Measurements from ENCODE around the gene KMO. TPM values are rescaled to one million over a fixed set of nuclear protein-coding genes. Genes with fewer than 3 reads are reported as not detected.

KMO gene
- total RNA-seq, 2 donors from 2014 or later, result not detected

DNA sequence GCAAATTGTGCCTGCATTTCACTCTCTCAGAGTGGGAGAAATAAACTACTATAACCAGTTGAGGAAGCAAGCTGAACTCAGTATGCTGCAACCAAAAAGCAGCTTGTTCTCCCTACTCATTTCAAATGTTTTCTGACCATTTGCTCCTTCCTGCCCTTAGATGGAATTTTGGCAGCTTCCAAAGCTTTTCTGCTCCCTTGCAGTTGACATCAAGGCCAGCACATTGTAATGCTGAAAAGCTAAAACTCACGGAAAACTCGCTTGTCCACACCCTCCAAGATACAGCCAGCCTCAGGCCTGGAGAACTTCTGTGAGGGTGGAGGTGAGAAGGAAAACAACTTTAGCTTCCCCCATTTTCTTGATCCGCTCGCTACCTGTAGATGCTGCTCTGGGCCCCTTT is 113.0 kb downstream of the KMO start:
- no peak overlapping the region for H3K4me3 ChIP-seq (ENCODE audit: low read length)
- no peak overlapping the region for H3K27ac ChIP-seq (ENCODE audit: low read depth, low read length)
- H3K36me3 ChIP-seq (ENCODE audit: control insufficient read depth, insufficient read depth, low read length), result no peaks in the 10 kb centered on the region
- H3K27me3 ChIP-seq (ENCODE audit: control insufficient read depth, insufficient read depth, low read length, poor library complexity, severe bottlenecking), result peaks cover 10% of the 10 kb centered on the region
- no peaks in the 10 kb centered on the region for H3K4me1 ChIP-seq (ENCODE audit: control insufficient read depth, insufficient read depth, low read length)
- Mint-ChIP-seq H3K36me3 (ENCODE audit: low read depth) (peaks cover 2% of the 10 kb centered on the region), H3K9me3 (peaks cover 22% of the 10 kb centered on the region), H3K4me1 (no peaks in the 10 kb centered on the region), H3K27ac (no peak overlapping the region), H3K27me3 (ENCODE audit: insufficient read depth) (peaks cover 3% of the 10 kb centered on the region), H3K4me3 (no peak overlapping the region)
- 84% methylated on average over 4 of the region's 4 CpGs; no CpG with 5 or more reads in 1 of the 2 experiments for WGBS, 2 experiments (ENCODE audit: insufficient coverage in 1 of 2, insufficient read length in 1 of 2)
- H3K9ac ChIP-seq (ENCODE audit: extremely low read depth, low read length, poor library complexity, severe bottlenecking), result no peak overlapping the region
- no peak for DNase-seq
- H3K9me3 ChIP-seq (ENCODE audit: control insufficient read depth, low read length), result peaks cover 22% of the 10 kb centered on the region
- TF ChIP-seq, protein P1, sequence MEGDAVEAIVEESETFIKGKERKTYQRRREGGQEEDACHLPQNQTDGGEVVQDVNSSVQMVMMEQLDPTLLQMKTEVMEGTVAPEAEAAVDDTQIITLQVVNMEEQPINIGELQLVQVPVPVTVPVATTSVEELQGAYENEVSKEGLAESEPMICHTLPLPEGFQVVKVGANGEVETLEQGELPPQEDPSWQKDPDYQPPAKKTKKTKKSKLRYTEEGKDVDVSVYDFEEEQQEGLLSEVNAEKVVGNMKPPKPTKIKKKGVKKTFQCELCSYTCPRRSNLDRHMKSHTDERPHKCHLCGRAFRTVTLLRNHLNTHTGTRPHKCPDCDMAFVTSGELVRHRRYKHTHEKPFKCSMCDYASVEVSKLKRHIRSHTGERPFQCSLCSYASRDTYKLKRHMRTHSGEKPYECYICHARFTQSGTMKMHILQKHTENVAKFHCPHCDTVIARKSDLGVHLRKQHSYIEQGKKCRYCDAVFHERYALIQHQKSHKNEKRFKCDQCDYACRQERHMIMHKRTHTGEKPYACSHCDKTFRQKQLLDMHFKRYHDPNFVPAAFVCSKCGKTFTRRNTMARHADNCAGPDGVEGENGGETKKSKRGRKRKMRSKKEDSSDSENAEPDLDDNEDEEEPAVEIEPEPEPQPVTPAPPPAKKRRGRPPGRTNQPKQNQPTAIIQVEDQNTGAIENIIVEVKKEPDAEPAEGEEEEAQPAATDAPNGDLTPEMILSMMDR (conservative IDR thresholded peaks at IDR 0.05), result no peak

Other genes with a start within 250 kb of the KMO start
- gene RGS7, start 175.2 kb upstream of the KMO start, total RNA-seq, result 1 to 10 TPM; 1.0 to 1.1 TPM
- gene FH, start 12.6 kb upstream of the KMO start, total RNA-seq, result 10 to 100 TPM; 65.5 to 66.7 TPM
- gene CHML, start 108.0 kb downstream of the KMO start, total RNA-seq, result 10 to 100 TPM; 16.4 to 28.5 TPM
- gene OPN3, start 108.0 kb downstream of the KMO start, total RNA-seq, result 10 to 100 TPM in 1 of 2 donors, 1 to 10 TPM in 1; 9.0 to 22.5 TPM
- not detected for gene WDR64, start 119.9 kb downstream of the KMO start, total RNA-seq

All from endodermal cell (in vitro differentiated cells).